Measurements from ENCODE around the gene MAMDC4.
"Not testable (repeated sequence)": the region's sequence is repeated elsewhere in the genome, so short reads cannot be mapped to it uniquely, and the experiment has no call there.

The MAMDC4 gene

GRCh38 chr9:136825295-136826187, 26.6 kb upstream of the MAMDC4 start:
- DNase-seq: no peak

DNA sequence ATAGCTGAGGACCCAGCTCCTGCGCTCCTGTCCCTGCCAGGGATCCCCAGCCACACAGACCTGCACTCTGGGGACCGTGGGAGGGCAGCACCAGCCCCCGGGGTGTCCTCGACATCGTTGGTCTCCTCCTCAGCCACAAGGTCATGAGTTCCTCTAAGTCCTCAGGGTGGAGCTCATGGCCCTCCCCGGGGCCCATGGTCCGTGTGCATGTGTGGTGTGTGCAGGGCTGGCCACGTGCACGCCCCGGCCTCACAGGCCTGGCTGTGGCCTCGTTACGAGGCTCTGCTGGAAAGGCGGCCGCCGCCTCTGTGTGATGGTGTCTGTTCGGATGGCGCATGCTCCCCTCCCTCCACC, 26.0 kb upstream of the MAMDC4 start:
- no peak for DNase-seq

- no peak for DNase-seq
Measured at GRCh38 chr9:136826703-136827582, 25.2 kb upstream of the MAMDC4 start.

- DNase-seq: no peak
Measured at GRCh38 chr9:136827794-136828473, 24.2 kb upstream of the MAMDC4 start.

DNA sequence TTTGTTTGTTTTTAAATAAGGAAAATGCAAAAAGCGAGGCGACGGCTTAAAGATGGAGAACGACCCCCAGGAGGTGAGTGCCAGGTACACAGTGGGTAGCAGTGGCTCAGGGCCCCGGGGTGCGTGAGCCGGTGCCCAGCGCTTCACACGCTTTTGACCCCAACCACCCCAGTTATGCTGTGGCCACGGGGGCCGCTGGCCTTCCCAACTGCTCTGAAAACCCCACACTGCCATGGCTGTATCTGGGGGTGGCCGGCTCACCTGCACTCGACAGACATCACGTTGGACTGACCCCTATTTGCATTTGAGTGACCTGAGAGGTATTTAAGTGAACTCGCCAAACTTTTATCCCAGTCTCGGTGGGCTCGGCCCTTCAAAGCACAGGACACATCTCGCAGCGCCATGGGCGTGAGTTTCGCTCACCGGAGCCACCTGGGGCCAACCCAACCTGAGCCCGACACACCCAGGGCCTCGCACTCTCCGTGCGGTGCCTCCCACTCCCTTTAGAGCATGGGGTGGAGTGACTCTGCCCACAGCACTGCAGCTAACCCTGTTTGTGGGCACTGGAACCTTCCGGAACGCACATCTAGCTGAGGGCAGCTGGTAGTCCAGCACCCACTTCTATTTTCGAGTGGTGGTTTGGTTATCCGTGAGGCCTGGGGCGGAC, 23.5 kb upstream of the MAMDC4 start:
- DNase-seq: no peak

GRCh38 chr9:136829412-136829811, 22.7 kb upstream of the MAMDC4 start:
- DNase-seq: no peak

GRCh38 chr9:136829981-136830885, 21.9 kb upstream of the MAMDC4 start:
- DNase-seq: no peak

DNA sequence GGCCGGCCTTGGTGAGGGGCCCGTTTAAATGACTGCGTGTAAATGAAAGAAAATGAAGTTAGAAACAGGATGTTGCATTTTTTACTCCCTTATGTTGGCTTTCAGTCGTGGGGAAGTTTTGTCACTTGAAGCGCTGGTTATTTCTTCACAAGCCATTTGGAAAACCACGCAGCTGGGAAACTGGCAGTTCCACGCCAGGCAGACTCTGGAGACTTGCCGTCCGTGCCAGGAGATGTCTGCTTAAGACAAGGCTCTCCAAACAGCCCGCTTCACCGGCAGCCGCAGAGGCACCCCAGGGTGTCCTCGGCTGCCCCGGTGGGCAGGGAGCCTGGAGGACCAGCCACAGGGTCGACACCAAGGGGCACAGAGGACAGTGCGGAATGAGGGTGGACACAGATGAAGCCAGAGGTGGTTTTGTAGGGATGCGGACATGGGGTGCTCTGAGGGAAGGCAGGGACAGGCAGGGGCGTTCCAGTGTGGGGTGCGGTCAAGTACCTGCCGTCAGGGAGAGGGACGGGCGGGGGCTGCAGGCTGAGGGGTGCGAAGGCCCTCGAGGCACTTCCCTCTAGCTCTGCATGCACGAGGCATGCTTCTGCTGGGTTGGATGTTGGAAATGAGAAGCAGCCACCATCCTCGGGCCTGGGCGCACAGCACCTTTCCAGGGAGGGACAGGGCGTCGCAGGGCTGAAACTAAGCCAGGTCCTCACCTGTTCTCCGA, 21.0 kb upstream of the MAMDC4 start:
- DNase-seq: no peak

GRCh38 chr9:136831720-136832104, 20.4 kb upstream of the MAMDC4 start:
- DNase-seq: no peak

DNA sequence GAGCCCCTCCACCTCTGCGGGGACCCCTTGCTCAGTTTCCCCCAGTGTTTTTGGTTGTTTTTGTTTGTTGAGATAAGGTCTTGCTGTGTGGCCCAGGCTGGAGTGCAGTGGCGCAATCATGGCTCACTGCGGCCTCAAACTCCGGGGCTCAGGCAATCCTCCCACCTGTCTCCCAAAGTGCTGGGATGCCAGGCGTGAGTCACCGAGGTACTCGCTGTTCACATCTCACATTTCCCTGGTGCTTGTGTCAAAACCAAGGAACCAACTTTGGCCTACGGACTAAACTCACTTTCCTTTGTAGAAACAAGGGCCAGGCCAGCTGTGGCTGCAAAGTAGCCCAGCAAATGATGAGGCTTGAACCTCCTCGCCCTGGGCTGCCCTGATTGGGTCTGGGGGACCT, 19.6 kb upstream of the MAMDC4 start:
- DNase-seq: no peak

- DNase-seq: not testable (repeated sequence)
Measured at GRCh38 chr9:136833381-136834048, 18.6 kb upstream of the MAMDC4 start.

- DNase-seq: no peak
Measured at GRCh38 chr9:136835162-136835931, 16.8 kb upstream of the MAMDC4 start.

DNA sequence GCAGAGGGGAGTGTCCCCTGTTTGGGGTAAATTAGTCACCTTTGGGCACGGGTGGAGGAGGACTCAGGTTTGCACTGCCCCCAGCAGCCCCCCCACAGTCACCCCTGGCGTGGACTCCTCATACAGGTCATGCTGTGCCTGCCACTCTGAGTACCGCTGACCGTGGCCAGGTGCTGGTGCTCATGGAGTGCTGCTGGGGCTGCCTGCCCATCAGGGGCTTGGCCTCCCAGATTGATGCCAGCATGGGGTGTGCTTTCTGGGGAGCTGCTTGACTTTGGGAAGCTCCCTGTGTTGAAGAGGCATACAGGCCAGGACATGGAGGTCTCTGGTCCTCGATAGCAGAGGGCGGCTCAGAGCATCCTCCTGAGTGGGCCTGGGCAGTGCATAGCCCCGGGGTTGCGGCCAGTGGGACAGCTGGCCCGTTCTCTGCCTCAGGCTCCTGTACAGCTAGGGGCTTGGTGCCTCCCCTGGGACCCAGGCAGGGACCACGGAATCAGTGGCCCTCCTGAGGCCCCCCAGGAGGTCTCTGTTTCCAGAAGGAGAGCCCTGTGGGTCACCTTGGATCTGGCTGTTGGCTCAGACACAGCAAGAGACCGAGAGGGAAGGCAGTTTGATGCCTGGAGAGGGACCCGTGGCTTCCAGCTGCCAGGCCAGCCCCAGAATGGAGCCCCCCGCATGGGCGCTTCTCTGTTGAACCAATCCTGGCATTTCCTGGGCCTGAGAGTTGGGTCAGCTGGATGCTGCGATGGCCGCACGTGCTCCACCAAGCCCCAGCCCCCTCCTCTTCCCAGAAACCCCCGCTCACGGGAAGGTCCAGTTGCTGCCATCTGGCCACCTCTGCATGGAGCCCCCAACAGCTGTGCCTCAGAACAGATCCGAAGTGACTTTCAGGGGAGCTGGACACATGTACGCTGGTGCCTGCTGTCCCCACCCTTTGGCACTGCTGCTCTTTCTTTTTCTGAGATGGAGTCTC, 15.9 kb upstream of the MAMDC4 start:
- DNase-seq: no peak

- DNase-seq: no peak
Measured at GRCh38 chr9:136837146-136837855, 14.8 kb upstream of the MAMDC4 start.

DNA sequence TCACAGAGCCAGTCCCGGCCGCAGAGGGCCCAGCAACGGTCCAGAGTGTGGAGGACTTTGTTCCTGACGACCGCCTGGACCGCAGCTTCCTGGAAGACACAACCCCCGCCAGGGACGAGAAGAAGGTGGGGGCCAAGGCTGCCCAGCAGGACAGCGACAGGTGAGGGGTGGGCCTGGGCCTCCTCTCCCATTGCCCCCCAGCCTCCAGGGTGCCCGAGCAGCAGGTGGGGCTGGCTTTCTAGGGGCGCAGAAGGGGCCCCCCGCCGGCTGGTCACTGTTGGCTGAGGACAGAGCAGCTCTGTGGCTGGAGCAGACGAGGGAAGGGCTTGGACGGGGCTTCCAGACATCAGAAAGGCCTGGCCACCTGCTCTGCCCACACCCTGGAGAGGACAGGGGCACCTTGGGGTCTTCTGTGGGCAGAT, 14.3 kb upstream of the MAMDC4 start:
- DNase-seq: not testable (repeated sequence)

DNA sequence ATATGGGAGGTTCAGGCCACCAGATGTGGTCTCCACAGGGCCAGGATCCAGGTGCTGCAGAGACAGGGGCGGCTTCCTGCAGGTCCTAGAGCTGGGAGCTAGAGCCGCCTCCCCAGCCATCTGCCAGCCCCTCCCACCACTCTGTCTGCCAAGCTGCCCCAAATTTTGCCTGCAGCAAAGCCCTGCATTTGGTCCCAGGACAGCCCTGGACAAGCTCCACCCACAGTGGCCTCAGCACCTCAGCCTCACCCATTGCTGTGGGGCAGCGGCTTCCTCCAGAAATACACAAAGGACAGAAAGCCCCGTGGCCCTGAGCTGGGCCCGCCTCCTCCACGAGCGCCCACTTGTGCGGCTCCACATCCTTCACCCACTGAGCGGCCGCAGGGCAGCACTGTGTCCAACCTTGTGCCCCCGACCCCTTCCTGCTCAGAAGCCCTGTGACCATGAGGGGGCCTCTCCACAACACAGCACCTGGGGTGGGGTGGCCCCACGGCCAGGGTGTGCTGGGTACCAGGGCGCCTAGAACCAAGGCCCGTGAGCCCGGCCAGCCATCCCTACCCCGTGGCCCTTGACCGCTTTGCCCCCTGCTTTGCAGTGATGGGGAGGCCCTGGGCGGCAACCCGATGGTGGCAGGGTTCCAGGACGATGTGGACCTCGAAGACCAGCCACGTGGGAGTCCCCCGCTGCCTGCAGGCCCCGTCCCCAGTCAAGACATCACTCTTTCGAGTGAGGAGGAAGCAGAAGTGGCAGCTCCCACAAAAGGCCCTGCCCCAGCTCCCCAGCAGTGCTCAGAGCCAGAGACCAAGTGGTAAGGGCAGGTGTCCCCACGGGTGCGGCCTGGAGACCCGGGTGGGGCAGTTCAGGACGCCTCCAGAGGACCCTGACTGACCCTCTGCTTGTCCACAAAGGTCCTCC, 13.6 kb upstream of the MAMDC4 start:
- DNase-seq: no peak

Measured in fibroblast of upper back skin (primary cell).